GM21528 (cell line): ENCODE measurements around the gene KDM5A.

Experiments
- ATAC-seq: cut with Tn5 transposase; IDR thresholded peaks from one replicate; pipeline ENCODE4 v1.9.1; 2021; ENCODE audit warnings: mild to moderate bottlenecking, moderate library complexity; ENCODE audit not compliant: unreplicated experiment, low FRiP score

Gene KDM5A

GRCh38 chr12:275812-276211 is 113.3 kb downstream of the KDM5A start:
- ATAC-seq, result no peak

DNA sequence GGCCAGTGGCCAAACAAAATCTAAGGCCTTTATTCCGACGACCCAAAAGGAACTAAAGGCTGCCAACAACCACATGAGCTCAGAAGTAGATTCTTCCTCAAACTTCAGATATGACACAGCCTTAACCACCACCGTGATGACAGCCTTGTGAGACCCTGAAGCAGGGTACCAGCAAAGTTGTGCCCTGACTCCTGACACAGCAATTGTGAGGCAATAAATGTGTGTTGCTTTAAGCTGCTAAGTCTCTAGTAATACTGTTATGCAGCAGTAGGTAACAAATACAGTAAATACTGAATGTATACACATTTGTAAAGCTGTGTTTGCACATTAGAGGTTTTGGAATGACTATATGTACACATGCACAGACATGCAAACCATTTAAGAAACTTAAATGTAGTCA is 115.7 kb downstream of the KDM5A start:
- no peak for ATAC-seq

DNA sequence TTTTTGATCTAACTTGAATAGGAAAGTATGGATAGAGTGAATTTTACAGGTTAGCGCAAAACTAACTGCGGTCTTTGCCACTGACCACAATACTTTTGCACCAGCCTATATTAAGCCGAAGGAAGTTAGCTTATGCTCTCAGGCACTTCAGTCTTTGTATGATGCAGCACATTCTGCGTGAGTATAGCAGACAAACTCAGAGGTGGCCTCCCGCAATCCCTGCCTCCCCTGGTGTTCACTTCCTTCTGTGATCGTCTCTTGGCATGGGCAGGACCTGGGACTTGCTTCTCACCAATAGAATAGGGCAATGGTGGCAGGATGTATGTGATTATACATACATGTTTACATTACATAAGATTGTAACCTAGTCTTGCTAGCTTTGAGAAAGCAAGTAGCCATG is 116.2 kb downstream of the KDM5A start:
- no peak for ATAC-seq

DNA sequence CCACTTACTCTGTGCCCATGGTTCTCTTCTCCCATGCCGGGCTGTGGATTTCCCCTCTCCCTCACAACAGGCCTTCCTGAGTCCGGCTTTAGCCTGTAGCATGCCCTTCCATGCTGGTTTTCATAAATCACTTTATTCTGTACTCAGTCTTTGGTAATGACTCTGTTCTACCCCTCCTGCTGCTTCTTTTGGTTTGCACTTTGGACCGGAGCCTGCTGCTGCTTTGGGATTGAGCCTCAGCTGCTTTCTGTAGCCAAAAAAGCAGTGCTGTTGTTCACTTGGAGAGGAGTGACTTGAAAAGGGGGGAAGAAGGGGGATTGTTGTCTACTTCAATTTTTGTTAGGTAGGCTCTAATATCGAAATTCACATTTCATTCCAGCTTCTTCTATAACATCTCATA is 118.0 kb downstream of the KDM5A start:
- no peak for ATAC-seq

GRCh38 chr12:269191-269590 is 119.9 kb downstream of the KDM5A start:
- no peak for ATAC-seq

DNA sequence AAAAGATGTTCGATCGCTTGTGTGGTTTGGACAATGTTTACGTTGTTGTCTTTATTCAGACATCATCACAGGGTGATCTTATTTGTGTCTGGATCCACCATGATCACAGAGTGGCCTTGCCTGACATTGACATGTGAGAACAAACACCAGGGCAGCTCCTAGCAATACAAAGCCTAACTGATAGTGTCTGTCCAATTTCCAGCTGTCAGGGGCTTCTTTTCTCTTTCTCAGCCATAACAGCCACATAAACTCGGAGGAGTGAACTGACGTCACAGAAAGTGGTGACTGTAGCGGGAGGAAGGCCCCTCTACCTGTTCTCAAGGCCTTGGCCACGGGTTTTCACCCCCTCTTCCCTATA is 120.7 kb downstream of the KDM5A start:
- ATAC-seq, result no peak

DNA sequence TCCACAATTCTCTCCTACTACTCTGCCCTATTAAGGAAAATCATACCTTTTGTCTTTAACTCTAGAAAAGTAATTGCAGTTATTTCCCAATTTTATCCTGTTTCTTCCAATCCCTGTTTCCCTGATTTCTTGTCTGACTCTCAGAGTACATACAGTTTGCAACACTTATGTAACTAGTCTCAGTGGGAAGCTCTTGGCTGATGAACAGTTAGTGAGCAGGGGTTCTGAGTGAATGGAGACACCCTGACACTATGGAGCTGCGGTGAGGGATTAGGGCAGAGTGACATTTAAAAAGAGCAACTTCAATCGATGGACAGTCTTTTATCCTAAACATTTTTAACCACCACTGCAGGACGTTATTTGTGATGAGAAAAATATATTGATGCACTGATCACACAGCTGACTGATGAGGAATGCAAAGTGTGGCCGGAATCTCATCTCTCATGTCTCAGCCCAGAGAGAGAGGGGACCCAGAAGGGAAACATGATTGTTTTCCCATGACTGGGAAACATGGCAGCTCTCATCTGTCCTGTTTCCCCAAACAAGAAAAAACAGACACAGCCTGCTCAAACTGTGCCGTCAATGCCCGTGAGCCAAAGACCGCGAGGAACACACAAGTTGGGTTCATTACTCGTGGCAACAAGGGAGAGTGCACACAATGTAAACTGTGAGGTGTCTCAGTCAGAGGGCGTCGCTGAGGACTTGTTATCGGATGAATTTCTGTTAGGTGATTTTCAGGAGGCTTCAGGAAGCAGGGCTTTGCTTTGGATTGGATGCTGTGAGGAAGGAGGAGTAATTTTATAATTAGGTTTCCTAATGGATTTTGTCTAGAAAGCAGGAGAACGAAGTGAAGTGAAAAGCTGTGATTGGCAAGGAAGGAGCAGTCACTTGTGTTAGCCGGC is 121.3 kb downstream of the KDM5A start:
- ATAC-seq, result no peak

GRCh38 chr12:265096-265495 is 124.0 kb downstream of the KDM5A start:
- no peak for ATAC-seq

- ATAC-seq, result no peak
These were observed 124.9 kb downstream of the KDM5A start for GRCh38 chr12:264269-264668.

- ATAC-seq, result no peak
These were observed 125.5 kb downstream of the KDM5A start for GRCh38 chr12:263574-263973.

DNA sequence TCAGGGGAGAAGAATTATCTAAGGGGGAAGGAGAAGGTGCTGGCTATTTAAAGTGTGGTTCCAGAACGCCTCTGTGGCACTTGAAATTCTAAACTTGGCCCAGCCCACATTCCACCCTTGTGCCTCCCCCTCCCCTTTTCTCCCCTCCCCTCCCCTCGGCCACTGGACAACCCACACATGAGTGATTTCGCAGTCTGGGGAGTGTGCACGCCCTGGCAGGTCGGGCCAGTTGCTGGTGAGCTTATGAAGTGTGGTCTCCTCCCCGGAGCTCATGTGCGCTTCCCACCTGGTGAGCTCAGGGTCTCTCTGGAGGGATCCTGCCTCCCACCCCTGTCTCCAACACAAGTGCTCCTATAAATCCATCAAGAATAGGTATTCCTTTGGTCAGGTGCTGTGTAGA is 126.3 kb downstream of the KDM5A start, which contains the start of gene SLC6A13:
Gene SLC6A13 (minus strand): TSS at position 20 of the 400 bp plus-strand sequence. CDS start 2,784 bp downstream, outside the sequence.
- ATAC-seq, result no peak

GRCh38 chr12:262113-262512 is 127.0 kb downstream of the KDM5A start:
- no peak for ATAC-seq

- ATAC-seq, result no peak
These were observed 131.4 kb downstream of the KDM5A start for GRCh38 chr12:257521-258321.

- ATAC-seq, result no peak
These were observed 132.2 kb downstream of the KDM5A start for GRCh38 chr12:256958-257357.

- ATAC-seq, result no peak
These were observed 132.9 kb downstream of the KDM5A start for GRCh38 chr12:256225-256624.

DNA sequence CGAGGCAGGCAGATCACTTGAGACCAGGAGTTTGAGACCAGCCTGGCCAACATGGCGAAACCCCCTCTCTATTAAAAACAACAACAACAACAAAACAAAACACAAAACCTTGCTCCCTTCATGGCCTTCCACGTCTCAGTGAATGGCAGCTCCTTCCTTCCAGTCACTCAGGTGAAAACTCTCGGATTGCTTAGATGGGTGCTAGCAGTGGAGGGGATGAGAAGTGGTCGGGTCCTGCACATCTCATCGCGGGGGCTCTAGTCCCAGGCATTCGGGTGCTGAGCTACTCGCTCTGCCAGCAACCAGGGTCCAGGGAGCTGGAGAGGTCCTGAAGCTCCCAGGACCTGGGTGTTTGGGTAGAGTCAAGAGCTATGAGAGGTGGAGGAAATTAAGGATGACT is 134.2 kb downstream of the KDM5A start:
- ATAC-seq, result no peak

DNA sequence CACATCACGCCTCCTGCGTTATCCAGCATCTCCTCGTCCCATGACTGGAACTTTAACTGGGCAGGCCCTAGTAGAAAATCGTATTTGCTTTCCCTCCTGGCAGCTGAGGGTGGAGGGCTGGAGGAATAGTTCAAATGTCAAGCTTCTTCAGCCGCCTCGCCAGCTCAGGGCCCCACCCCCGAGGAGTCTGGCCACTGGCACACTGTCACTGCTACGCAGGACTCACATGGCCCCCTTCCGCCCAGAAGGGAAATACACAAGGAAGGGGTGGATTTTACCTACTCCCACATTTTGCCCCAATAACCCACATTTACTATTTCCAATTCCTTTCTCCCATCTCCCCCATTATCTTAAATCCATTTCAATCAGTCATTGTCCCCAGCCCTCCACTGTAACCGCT is 135.1 kb downstream of the KDM5A start:
- ATAC-seq, result no peak

- ATAC-seq, result no peak
These were observed 135.8 kb downstream of the KDM5A start for GRCh38 chr12:253116-253831.

GRCh38 chr12:252636-253035 is 136.5 kb downstream of the KDM5A start:
- ATAC-seq, result no peak

DNA sequence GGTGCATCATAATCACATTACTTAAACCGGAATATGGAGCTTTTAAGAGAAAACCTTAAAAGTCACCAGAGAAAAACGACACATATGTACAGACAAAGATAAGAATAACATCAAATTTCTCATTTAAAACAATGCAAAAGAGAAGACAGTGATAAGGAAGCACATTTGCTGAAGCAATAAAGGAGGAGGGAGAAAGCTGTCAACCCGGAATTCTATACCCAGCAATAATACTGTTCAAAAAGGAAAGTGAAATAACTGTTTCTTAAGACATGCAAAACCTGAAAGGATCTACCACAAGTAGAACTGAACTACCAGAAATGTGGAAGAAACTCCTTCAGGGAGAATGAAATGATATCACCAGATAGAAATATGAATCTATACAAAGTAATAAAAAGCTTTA is 141.8 kb downstream of the KDM5A start:
- no peak for ATAC-seq

- no peak for ATAC-seq
These were observed 145.7 kb downstream of the KDM5A start for GRCh38 chr12:243381-243780.
